HG03460 (cell line): ENCODE data around the gene TMEM266.

Experiments used
- ATAC-seq: cut with Tn5 transposase; IDR thresholded peaks from one replicate; pipeline ENCODE4 v1.9.1; 2021; ENCODE audit not compliant: unreplicated experiment

TMEM266 gene

GRCh38 chr15:76065793-76066192 is 6.0 kb downstream of the TMEM266 start:
- no peak for ATAC-seq

GRCh38 chr15:76070192-76070591 is 10.4 kb downstream of the TMEM266 start:
- no peak for ATAC-seq

- no peak for ATAC-seq
Observed at GRCh38 chr15:76070921-76071635, 11.3 kb downstream of the TMEM266 start.

GRCh38 chr15:76071806-76072205 is 12.0 kb downstream of the TMEM266 start:
- no peak for ATAC-seq

- ATAC-seq, result no peak
Observed at GRCh38 chr15:76073554-76073953, 13.8 kb downstream of the TMEM266 start.

- ATAC-seq, result no peak
Observed at GRCh38 chr15:76075046-76075445, 15.3 kb downstream of the TMEM266 start.

- ATAC-seq, result no peak
Observed at GRCh38 chr15:76078285-76078877, 18.6 kb downstream of the TMEM266 start.

GRCh38 chr15:76084256-76084655 is 24.5 kb downstream of the TMEM266 start:
- no peak for ATAC-seq

- no peak for ATAC-seq
Observed at GRCh38 chr15:76098685-76099084, 38.9 kb downstream of the TMEM266 start.

GRCh38 chr15:76099388-76099787 is 39.6 kb downstream of the TMEM266 start:
- ATAC-seq, result no peak

- ATAC-seq, result no peak
Observed at GRCh38 chr15:76100361-76100760, 40.6 kb downstream of the TMEM266 start.

GRCh38 chr15:76101655-76102054 is 41.9 kb downstream of the TMEM266 start:
- ATAC-seq, result no peak

GRCh38 chr15:76105391-76105790 is 45.6 kb downstream of the TMEM266 start:
- no peak for ATAC-seq

GRCh38 chr15:76105911-76106310 is 46.1 kb downstream of the TMEM266 start:
- no peak for ATAC-seq

GRCh38 chr15:76107169-76107568 is 47.4 kb downstream of the TMEM266 start:
- ATAC-seq, result no peak

- ATAC-seq, result no peak
Observed at GRCh38 chr15:76108021-76108723, 48.4 kb downstream of the TMEM266 start.

- no peak for ATAC-seq
Observed at GRCh38 chr15:76109046-76109445, 49.3 kb downstream of the TMEM266 start.

- no peak for ATAC-seq
Observed at GRCh38 chr15:76114561-76114960, 54.8 kb downstream of the TMEM266 start.

- no peak for ATAC-seq
Observed at GRCh38 chr15:76116138-76116885, 56.5 kb downstream of the TMEM266 start.

- ATAC-seq, result no peak
Observed at GRCh38 chr15:76117181-76117580, 57.4 kb downstream of the TMEM266 start.

- ATAC-seq, result no peak
Observed at GRCh38 chr15:76118767-76119166, 59.0 kb downstream of the TMEM266 start.
